Fibroblast of villous mesenchyme (primary cell): ENCODE measurements around the gene DNASE2B. TPM values are rescaled to one million over a fixed set of nuclear protein-coding genes. Genes with fewer than 3 reads are reported as not detected.

Experiments
- DNase-seq: peaks from one replicate; pipeline ENCODE4 v3.0.0-alpha.2; 2010; ENCODE audit warnings: low read depth
- H3K4me3 ChIP-seq: 2 replicates; pipeline ENCODE4 v1.5.1; 2011; ENCODE audit warnings: low read depth, mild to moderate bottlenecking, low read length
- CTCF ChIP-seq: IDR thresholded peaks from 2 replicates; pipeline ENCODE4 v1.5.1; 2012; ENCODE audit warnings: low read depth, mild to moderate bottlenecking, low read length; ENCODE audit not compliant: insufficient read depth
- total RNA-seq: library from RNA; depleted of rRNA; stranded (reverse); fragments of >200 nt; gene quantifications from 2 replicates; pipeline ENCODE4 v1.2.3, GENCODE V29; 2012

The DNASE2B gene
- total RNA-seq, 1 donor: not detected

- TF ChIP-seq CTCF: no peak
- DNase-seq: no peak
- no peak overlapping the region for H3K4me3 ChIP-seq
Measured at GRCh38 chr1:84373436-84374141, 24.7 kb upstream of the DNASE2B start.

- DNase-seq: peak; percentile 61
- no peak overlapping the region for H3K4me3 ChIP-seq
Measured at GRCh38 chr1:84374991-84375696, 23.1 kb upstream of the DNASE2B start.

GRCh38 chr1:84376000-84376910, 22.0 kb upstream of the DNASE2B start:
- H3K4me3 ChIP-seq: no peak overlapping the region
- TF ChIP-seq CTCF: no peak
- DNase-seq: peak; percentile 34

More at GRCh38 chr1:84374991-84375696, 23.1 kb upstream of the DNASE2B start:
- no peak for TF ChIP-seq CTCF

- peak; percentile 63 for DNase-seq
- no peak for TF ChIP-seq CTCF
- H3K4me3 ChIP-seq: no peak overlapping the region
Measured at GRCh38 chr1:84377480-84378095, 20.7 kb upstream of the DNASE2B start.

GRCh38 chr1:84379138-84379916, 19.0 kb upstream of the DNASE2B start:
- TF ChIP-seq CTCF: no peak
- no peak overlapping the region for H3K4me3 ChIP-seq
- DNase-seq: peak; percentile 83

GRCh38 chr1:84379917-84380180, 18.4 kb upstream of the DNASE2B start:
- no peak overlapping the region for H3K4me3 ChIP-seq
- no peak for TF ChIP-seq CTCF
- DNase-seq: no peak
